ENCODE measurements around the gene CFAP157. TPM values are rescaled to one million over a fixed set of nuclear protein-coding genes. Genes with fewer than 3 reads are reported as not detected.

The CFAP157 gene
- total RNA-seq, 1 donor from 2014 or later = 1.3 TPM

DNA sequence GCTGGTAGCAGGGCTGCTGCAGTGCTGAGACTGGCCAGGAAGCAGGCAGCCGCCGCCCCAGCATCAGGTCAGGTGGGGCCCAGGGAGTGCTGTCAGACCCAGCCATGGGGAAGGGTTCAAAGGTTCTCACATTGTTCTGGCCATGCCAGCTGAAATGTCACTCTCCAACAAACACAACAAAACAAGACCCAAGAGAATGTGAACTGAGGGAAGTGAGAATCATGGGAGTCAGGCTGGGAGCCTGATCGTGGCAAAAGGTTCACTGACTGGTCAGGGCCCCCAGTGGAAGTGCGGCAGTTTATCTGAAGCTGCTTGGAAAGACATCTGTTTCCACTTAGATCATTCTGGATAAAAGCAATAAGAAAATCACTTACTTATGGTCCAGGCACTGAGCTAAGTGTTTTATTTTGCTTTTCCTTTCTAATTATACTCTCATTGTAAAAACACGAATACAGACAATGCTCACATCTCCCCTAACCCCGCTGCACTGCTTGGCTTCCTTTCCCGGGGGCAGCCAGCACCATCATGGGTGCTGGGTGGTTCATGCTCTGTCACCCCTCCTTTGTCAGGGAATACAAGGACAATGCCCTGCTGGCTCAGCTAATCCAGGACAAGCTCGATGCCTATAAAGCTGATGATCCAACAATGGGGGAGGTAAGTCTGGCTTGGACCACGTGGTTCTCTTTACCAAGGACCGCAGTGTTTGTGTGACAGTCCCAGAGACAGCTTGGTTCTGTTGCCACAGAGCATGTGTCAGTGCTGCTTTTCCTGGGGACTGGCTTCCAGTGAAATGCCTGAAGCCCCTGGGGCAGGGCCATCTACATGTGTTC lies 41.9 kb upstream of the CFAP157 start:
- H3K27ac Mint-ChIP-seq = no peak overlapping the region
- DNase-seq (ENCODE audit: low spot score, unreplicated experiment) = no peak
- peaks cover 1% of the 10 kb centered on the region for H3K36me3 Mint-ChIP-seq (ENCODE audit: insufficient read depth)
- TF ChIP-seq, protein P1, sequence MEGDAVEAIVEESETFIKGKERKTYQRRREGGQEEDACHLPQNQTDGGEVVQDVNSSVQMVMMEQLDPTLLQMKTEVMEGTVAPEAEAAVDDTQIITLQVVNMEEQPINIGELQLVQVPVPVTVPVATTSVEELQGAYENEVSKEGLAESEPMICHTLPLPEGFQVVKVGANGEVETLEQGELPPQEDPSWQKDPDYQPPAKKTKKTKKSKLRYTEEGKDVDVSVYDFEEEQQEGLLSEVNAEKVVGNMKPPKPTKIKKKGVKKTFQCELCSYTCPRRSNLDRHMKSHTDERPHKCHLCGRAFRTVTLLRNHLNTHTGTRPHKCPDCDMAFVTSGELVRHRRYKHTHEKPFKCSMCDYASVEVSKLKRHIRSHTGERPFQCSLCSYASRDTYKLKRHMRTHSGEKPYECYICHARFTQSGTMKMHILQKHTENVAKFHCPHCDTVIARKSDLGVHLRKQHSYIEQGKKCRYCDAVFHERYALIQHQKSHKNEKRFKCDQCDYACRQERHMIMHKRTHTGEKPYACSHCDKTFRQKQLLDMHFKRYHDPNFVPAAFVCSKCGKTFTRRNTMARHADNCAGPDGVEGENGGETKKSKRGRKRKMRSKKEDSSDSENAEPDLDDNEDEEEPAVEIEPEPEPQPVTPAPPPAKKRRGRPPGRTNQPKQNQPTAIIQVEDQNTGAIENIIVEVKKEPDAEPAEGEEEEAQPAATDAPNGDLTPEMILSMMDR (IDR thresholded peaks at IDR 0.05; ENCODE audit: unreplicated experiment) = no peak
- no peaks in the 10 kb centered on the region for H3K27me3 Mint-ChIP-seq
- H3K4me3 Mint-ChIP-seq (ENCODE audit: low read depth) = no peak overlapping the region
- H3K4me1 Mint-ChIP-seq (ENCODE audit: low read depth) = peaks cover 10% of the 10 kb centered on the region
- H3K9me3 Mint-ChIP-seq (ENCODE audit: low read depth) = no peaks in the 10 kb centered on the region

DNA sequence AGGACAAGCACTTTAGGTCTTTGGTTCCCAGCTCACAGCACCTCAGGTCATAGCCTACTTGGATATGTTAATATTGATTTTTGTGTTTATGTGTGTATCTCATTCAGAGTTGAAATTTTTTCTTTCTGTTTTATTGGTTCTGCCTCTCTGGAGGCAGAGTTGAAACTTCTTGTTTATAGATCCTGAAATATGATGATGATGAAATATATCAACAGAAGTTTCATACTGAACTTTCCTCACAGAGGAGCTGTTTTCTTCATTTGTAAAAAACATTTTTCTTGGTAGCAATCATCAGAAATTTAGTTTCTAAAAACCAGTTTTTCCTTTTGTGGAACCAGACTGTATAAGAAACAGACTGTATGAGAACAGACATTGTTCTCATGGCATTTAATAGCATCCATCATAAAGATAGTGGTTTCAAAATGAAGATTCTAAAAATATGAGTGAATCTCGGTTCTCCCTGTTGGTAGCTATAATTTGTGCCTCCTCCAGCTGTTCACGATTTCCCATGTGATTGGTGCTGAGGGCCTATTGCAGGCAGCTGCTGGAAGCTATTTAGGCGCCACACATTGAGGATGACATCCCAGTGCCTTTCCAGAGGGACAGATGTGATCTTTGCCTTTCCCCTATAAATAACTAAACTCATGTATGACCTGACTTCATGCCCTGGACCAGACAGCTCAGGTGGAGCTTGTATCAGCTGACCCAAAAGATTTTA lies 39.5 kb upstream of the CFAP157 start:
- H3K4me1 Mint-ChIP-seq (ENCODE audit: low read depth) = peaks cover 3% of the 10 kb centered on the region
- no peaks in the 10 kb centered on the region for H3K27me3 Mint-ChIP-seq
- no peak for DNase-seq (ENCODE audit: low spot score, unreplicated experiment)
- H3K4me3 Mint-ChIP-seq (ENCODE audit: low read depth) = no peak overlapping the region
- TF ChIP-seq, protein P1 (IDR thresholded peaks at IDR 0.05; ENCODE audit: unreplicated experiment) = no peak
- H3K36me3 Mint-ChIP-seq (ENCODE audit: insufficient read depth) = peaks cover 6% of the 10 kb centered on the region
- H3K9me3 Mint-ChIP-seq (ENCODE audit: low read depth) = no peaks in the 10 kb centered on the region
- H3K27ac Mint-ChIP-seq = no peak overlapping the region

DNA sequence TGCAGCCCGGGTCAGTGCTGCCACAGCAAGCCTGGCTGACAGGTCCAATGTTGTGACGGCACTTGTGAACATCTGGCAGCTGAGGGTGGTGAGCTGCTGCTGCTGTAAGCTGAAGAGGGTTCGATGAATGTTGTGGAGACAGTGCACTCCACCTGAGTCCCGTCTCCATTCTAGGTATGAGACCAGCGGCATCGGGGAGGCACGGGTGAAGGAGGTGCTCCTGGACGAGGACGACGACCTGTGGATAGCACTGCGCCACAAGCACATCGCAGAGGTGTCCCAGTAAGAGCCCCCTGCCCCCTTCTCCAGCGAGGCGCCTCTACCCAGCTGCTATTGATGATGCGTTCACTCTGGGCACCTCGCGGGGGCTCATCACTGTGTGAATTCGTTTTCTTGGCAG lies 38.9 kb upstream of the CFAP157 start:
- Mint-ChIP-seq H3K27ac (no peak overlapping the region), H3K9me3 (ENCODE audit: low read depth) (no peaks in the 10 kb centered on the region), H3K27me3 (no peaks in the 10 kb centered on the region), H3K4me3 (ENCODE audit: low read depth) (no peak overlapping the region), H3K4me1 (ENCODE audit: low read depth) (peaks cover 2% of the 10 kb centered on the region), H3K36me3 (ENCODE audit: insufficient read depth) (peaks cover 6% of the 10 kb centered on the region)
- no peak for DNase-seq (ENCODE audit: low spot score, unreplicated experiment)
- TF ChIP-seq, protein P1 (IDR thresholded peaks at IDR 0.05; ENCODE audit: unreplicated experiment) = no peak

DNA sequence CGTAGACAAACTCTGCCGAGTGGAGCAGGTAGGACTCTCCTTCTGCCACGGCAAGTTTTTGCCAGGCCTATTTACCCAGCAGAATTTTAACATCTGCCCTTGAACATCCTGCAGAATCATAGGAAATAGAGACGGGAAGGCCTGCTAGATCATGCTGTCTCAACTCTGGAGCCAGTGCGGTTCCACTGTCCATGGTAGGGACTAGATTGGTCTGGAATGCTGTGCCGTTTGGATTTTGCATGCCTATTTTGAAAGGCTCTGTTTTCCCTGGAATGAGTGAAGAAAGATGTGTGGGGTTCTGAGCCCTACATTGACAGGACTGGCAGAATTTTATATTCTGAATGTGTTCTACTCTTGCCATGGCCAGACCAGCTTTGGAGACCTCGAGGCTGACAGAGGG lies 33.6 kb upstream of the CFAP157 start:
- no peak overlapping the region for H3K27ac Mint-ChIP-seq
- no peak overlapping the region for H3K4me3 Mint-ChIP-seq (ENCODE audit: low read depth)
- TF ChIP-seq, protein P1 (IDR thresholded peaks at IDR 0.05; ENCODE audit: unreplicated experiment) = no peak
- H3K4me1 Mint-ChIP-seq (ENCODE audit: low read depth) = no peaks in the 10 kb centered on the region
- H3K9me3 Mint-ChIP-seq (ENCODE audit: low read depth) = no peaks in the 10 kb centered on the region
- no peak for DNase-seq (ENCODE audit: low spot score, unreplicated experiment)
- H3K36me3 Mint-ChIP-seq (ENCODE audit: insufficient read depth) = peaks cover 5% of the 10 kb centered on the region
- no peaks in the 10 kb centered on the region for H3K27me3 Mint-ChIP-seq

DNA sequence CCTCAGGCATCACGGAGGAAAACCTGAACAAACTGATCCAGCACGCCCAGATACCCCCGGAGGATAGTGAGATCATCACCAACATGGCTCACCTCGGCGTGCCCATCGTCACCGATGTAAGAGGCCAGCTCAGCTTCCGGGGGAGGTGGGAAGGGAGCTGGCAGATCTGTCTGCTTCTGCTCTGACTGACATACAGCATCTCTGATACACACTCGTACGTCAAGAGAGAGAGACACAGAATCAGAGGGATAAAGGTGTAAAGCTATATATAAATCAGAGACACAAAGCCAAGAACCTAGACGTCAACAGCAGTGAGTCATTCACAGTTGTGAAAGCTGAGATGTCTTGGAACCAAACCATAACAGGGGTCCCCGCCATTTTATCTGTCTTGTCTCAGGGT lies 30.1 kb upstream of the CFAP157 start:
- Mint-ChIP-seq H3K4me3 (ENCODE audit: low read depth) (no peak overlapping the region), H3K36me3 (ENCODE audit: insufficient read depth) (peaks cover 3% of the 10 kb centered on the region), H3K9me3 (ENCODE audit: low read depth) (no peaks in the 10 kb centered on the region), H3K4me1 (ENCODE audit: low read depth) (no peaks in the 10 kb centered on the region), H3K27ac (no peak overlapping the region), H3K27me3 (no peaks in the 10 kb centered on the region)
- DNase-seq (ENCODE audit: low spot score, unreplicated experiment) = no peak
- TF ChIP-seq, protein P1 (IDR thresholded peaks at IDR 0.05; ENCODE audit: unreplicated experiment) = no peak

All from progenitor cell of endocrine pancreas (in vitro differentiated cells).